ENCODE results near the gene ZCCHC7. TPM values are rescaled to one million over a fixed set of nuclear protein-coding genes. Genes with fewer than 3 reads are reported as not detected.

ZCCHC7 gene
- total RNA-seq, 4 donors from 2014 or later: 22.1 to 31.9 (median 25.6) TPM

DNA sequence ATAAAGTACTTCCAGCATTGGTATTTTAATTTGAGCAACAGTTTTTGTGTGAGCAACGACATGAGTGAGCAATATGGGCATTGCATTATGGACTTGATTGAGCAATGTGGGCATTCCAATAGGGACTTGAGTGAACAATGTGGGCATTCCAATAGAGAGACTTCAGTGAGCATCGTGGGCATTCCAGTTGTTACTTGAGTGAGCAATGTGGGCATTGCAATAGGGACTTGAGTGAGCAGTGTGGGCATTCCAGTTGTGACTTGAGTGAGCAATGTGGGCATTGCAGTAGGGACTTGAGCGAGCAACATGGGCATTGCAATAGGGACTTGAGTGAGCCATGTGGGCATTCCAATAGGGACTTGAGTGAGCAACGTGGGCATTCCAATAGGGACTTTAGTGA lies 52.2 kb downstream of the ZCCHC7 start:
- no peak overlapping the region for H3K4me3 ChIP-seq (replicated peaks in 1 of 3)
- TF ChIP-seq, protein P1, sequence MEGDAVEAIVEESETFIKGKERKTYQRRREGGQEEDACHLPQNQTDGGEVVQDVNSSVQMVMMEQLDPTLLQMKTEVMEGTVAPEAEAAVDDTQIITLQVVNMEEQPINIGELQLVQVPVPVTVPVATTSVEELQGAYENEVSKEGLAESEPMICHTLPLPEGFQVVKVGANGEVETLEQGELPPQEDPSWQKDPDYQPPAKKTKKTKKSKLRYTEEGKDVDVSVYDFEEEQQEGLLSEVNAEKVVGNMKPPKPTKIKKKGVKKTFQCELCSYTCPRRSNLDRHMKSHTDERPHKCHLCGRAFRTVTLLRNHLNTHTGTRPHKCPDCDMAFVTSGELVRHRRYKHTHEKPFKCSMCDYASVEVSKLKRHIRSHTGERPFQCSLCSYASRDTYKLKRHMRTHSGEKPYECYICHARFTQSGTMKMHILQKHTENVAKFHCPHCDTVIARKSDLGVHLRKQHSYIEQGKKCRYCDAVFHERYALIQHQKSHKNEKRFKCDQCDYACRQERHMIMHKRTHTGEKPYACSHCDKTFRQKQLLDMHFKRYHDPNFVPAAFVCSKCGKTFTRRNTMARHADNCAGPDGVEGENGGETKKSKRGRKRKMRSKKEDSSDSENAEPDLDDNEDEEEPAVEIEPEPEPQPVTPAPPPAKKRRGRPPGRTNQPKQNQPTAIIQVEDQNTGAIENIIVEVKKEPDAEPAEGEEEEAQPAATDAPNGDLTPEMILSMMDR (IDR thresholded peaks at IDR 0.05): no peak
- TF ChIP-seq POLR2A (IDR thresholded peaks at IDR 0.05): no peak
- H3K27me3 ChIP-seq: no peaks in the 10 kb centered on the region
- no peaks in the 10 kb centered on the region for H3K4me1 ChIP-seq
- no peaks in the 10 kb centered on the region for H3K9me3 ChIP-seq
- WGBS, 2 donors: 93 to 95% methylated on average over 4 of the region's 4 CpGs
- H3K36me3 ChIP-seq: no peaks in the 10 kb centered on the region
- intact Hi-C loops (cut with DNase I): no loop called here
- DNase-seq: no peak
- no peak overlapping the region for H3K27ac ChIP-seq

DNA sequence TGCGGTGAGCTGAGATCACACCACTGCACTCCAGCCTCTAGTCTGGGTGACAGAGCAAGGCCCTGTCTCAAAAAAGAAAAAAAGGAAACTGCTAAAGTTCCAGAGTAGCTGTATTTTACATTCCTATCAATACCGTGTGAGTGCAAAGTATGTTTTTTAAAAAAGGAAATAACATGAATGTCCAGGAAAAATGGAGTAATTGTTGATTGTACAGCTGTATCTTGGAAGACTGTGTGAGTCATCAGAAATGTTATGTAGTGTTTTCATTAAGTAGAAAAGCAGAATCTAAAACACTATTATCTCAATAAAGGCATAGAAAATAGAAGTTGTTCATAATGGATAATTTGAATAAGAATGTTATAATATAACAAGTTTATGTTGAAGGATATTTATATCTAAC lies 53.9 kb downstream of the ZCCHC7 start:
- 76 to 81% methylated on average over 2 of the region's 2 CpGs for WGBS, 2 donors
- intact Hi-C loops (cut with DNase I): no loop called here
- no peak for TF ChIP-seq POLR2A (IDR thresholded peaks at IDR 0.05)
- TF ChIP-seq, protein P1 (IDR thresholded peaks at IDR 0.05): no peak
- H3K27ac ChIP-seq: no peak overlapping the region
- H3K4me3 ChIP-seq (replicated peaks in 1 of 3): no peak overlapping the region
- H3K4me1 ChIP-seq: no peaks in the 10 kb centered on the region
- H3K9me3 ChIP-seq: no peaks in the 10 kb centered on the region
- no peaks in the 10 kb centered on the region for H3K27me3 ChIP-seq
- DNase-seq: no peak
- H3K36me3 ChIP-seq: no peaks in the 10 kb centered on the region

- DNase-seq: no peak
- no peaks in the 10 kb centered on the region for H3K36me3 ChIP-seq
- TF ChIP-seq, protein P1 (IDR thresholded peaks at IDR 0.05): no peak
- no peak for TF ChIP-seq POLR2A (IDR thresholded peaks at IDR 0.05)
- no peaks in the 10 kb centered on the region for H3K9me3 ChIP-seq
- no peak overlapping the region for H3K4me3 ChIP-seq (replicated peaks in 1 of 3)
- 97% methylated on average over 2 of the region's 2 CpGs for WGBS, 2 donors
- intact Hi-C loops (cut with DNase I): no loop called here
- H3K4me1 ChIP-seq: no peaks in the 10 kb centered on the region
- no peak overlapping the region for H3K27ac ChIP-seq
- H3K27me3 ChIP-seq: no peaks in the 10 kb centered on the region
Observed at GRCh38 chr9:37178742-37179141, 58.4 kb downstream of the ZCCHC7 start.

DNA sequence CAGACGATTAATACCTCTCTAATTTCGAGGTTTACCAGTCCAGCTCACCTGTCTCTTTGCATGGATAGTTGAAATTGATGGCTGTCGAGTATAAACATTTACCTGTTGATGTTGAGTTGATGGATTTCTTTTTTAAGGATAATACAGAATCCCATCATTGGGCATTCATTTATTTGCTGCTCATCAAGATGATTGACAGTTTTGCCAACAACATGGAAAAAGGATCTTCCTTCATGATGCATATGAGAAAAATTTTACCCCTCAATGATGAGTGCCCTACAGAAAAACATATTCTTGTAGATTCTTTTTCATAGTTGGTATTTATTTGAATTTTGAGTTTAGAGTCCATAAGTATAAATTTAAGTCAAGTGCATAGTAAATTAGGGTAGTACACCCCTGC lies 59.2 kb downstream of the ZCCHC7 start:
- no peak for DNase-seq
- Histone ChIP-seq H3K9me3 (no peaks in the 10 kb centered on the region), H3K27me3 (no peaks in the 10 kb centered on the region), H3K27ac (no peak overlapping the region), H3K36me3 (no peaks in the 10 kb centered on the region), H3K4me1 (no peaks in the 10 kb centered on the region), H3K4me3 (replicated peaks in 1 of 3) (no peak overlapping the region)
- no peak for TF ChIP-seq POLR2A (IDR thresholded peaks at IDR 0.05)
- TF ChIP-seq, protein P1 (IDR thresholded peaks at IDR 0.05): no peak
- intact Hi-C loops (cut with DNase I): no loop called here
- WGBS, 2 donors: 91 to 92% methylated on average over 3 of the region's 3 CpGs

DNA sequence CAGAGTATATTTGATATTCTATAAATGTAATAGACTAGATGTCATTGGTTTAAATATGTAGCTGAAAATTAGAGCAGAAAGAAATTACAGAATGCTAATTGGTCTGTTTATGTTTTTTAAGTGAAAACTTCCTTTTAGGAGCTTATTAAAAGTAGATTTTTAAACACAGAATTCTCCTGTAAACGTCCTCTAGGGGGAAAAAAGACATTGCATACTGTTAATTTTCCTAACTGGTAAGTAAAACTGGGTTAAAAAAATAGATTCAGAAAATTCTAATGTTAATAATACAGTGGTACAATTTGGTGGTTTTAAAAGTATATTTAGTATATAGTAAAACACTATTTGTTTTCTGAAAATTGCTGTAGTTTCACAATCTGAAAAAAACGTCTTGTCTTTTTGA lies 59.8 kb downstream of the ZCCHC7 start:
- H3K36me3 ChIP-seq: no peaks in the 10 kb centered on the region
- H3K9me3 ChIP-seq: no peaks in the 10 kb centered on the region
- WGBS, 2 donors: 82 to 88% methylated on average over 2 of the region's 2 CpGs
- no peaks in the 10 kb centered on the region for H3K27me3 ChIP-seq
- intact Hi-C loops (cut with DNase I): no loop called here
- no peaks in the 10 kb centered on the region for H3K4me1 ChIP-seq
- no peak overlapping the region for H3K4me3 ChIP-seq (replicated peaks in 1 of 3)
- TF ChIP-seq, protein P1 (IDR thresholded peaks at IDR 0.05): no peak
- TF ChIP-seq POLR2A (IDR thresholded peaks at IDR 0.05): no peak
- DNase-seq: no peak
- H3K27ac ChIP-seq: no peak overlapping the region

All from thyroid gland (tissue), 4 donors.